ENCODE data around the gene PIP5K1B.

- no peak for TF ChIP-seq ZNF274 (IDR thresholded peaks at IDR 0.05; ENCODE audit: low read depth, low read length)
- TF ChIP-seq YY1 (IDR thresholded peaks at IDR 0.05; ENCODE audit: insufficient read depth, insufficient read length): no peak
- TF ChIP-seq SUZ12 (IDR thresholded peaks at IDR 0.05; ENCODE audit: extremely low read depth, insufficient read depth, insufficient read length): no peak
These were observed 166.2 kb downstream of the PIP5K1B start for GRCh38 chr9:68871236-68871635.

Data from NT2/D1 (cell line).